SK-N-SH (cell line): ENCODE data around the gene RAPGEF2. TPM values are rescaled to one million over a fixed set of nuclear protein-coding genes. Genes with fewer than 3 reads are reported as not detected.

Experiments used
- CTCF ChIA-PET: fragments of 300-600, 350-600 bp; formaldehyde crosslinking; extraction: SDS; loops from one replicate; lab custom pipeline; 2021; lab: Yijun Ruan, JAX
- POLR2A ChIA-PET: fragments of 350-600 bp; sonication (Branson Sonifier 250); formaldehyde crosslinking; extraction: SDS; loops from one replicate; lab custom pipeline; 2020; ENCODE audit warnings: antibody characterized with exemption, inconsistent platforms; lab: Yijun Ruan, JAX
- DNase-seq: peaks from one replicate; pipeline ENCODE4 v3.0.0; 2012
- H2AFZ ChIP-seq: fragments of 200-600 bp; sonication (generic); 2 replicates; pipeline ENCODE4 v1.8.1; 2016; ENCODE audit warnings: antibody characterized with exemption, mild to moderate bottlenecking, low read depth
- H3F3A ChIP-seq: fragments of 200-600 bp; sonication (generic); replicated peaks from 2 replicates; pipeline ENCODE3; 2016; ENCODE audit warnings: antibody characterized with exemption, mild to moderate bottlenecking; ENCODE audit not compliant: insufficient read depth
- H3K27ac ChIP-seq, 2 experiments: fragments of 200-500 bp in 1 of 2; fragments of 200-600 bp in 1 of 2; sonication (Bioruptor generic) in 1 of 2; sonication (generic), shearing (Covaris generic) in 1 of 2; 2 replicates each; pipeline versions ENCODE4 v1.5.1 to v1.6.1; 2014 to 2016; ENCODE audit warnings: low read depth in 2 of 2, inconsistent platforms in 1 of 2, low read length in 1 of 2, mild to moderate bottlenecking in 1 of 2, mixed read lengths in 1 of 2
- H3K27me3 ChIP-seq: fragments of 200-600 bp; sonication (generic), shearing (Covaris generic); 2 replicates; pipeline ENCODE4 v1.6.1; 2016; ENCODE audit warnings: mixed run types; ENCODE audit not compliant: insufficient read depth
- H3K36me3 ChIP-seq, 2 experiments: fragments of 200-500 bp in 1 of 2; fragments of 200-600 bp in 1 of 2; sonication (Bioruptor generic) in 1 of 2; sonication (generic) in 1 of 2; replicated peaks in 1 of 2; 2 replicates each; pipeline versions ENCODE3 to v1.5.1; 2014 to 2016; ENCODE audit warnings: low read length in 1 of 2, mild to moderate bottlenecking in 1 of 2; ENCODE audit not compliant: insufficient read depth in 2 of 2, control insufficient read depth in 1 of 2
- H3K4me1 ChIP-seq, 2 experiments: fragments of 200-500 bp in 1 of 2; fragments of 200-600 bp in 1 of 2; sonication (Bioruptor generic) in 1 of 2; sonication (generic), shearing (Covaris generic) in 1 of 2; 2 replicates each; pipeline versions ENCODE4 v1.5.1 to v1.6.1; 2014 to 2016; ENCODE audit warnings: low read depth in 1 of 2, low read length in 1 of 2, mixed run types in 1 of 2; ENCODE audit not compliant: insufficient read depth in 2 of 2, control insufficient read depth in 1 of 2
- H3K4me2 ChIP-seq: fragments of 200-600 bp; sonication (generic), shearing (Covaris generic); 2 replicates; pipeline ENCODE4 v1.6.1; 2017; ENCODE audit warnings: mixed run types
- H3K4me3 ChIP-seq, 2 experiments: fragments of 200-500 bp in 1 of 2; fragments of 200-600 bp in 1 of 2; sonication (Bioruptor generic) in 1 of 2; sonication (generic), shearing (Covaris generic) in 1 of 2; 2 replicates each; pipeline versions ENCODE4 v1.5.1 to v1.8.1; 2014 to 2016; ENCODE audit warnings: low read depth in 2 of 2, inconsistent platforms in 1 of 2, low read length in 1 of 2, mild to moderate bottlenecking in 1 of 2, mixed read lengths in 1 of 2, moderate library complexity in 1 of 2
- H3K79me2 ChIP-seq: fragments of 200-600 bp; sonication (generic); 2 replicates; pipeline ENCODE4 v1.8.1; 2017; ENCODE audit warnings: mild to moderate bottlenecking; ENCODE audit not compliant: insufficient read depth
- H3K9ac ChIP-seq: fragments of 200-600 bp; sonication (generic); 2 replicates; pipeline ENCODE4 v1.6.1; 2017; ENCODE audit warnings: mixed run types
- H3K9me2 ChIP-seq: fragments of 200-600 bp; sonication (generic); 2 replicates; pipeline ENCODE4 v1.6.1; 2017; ENCODE audit warnings: mixed run types
- H3K9me3 ChIP-seq: fragments of 200-600 bp; sonication (generic); 2 replicates; pipeline ENCODE4 v1.6.1; 2017; ENCODE audit warnings: mixed run types, mild to moderate bottlenecking, moderate library complexity
- H4K20me1 ChIP-seq: fragments of 200-600 bp; sonication (generic); 2 replicates; pipeline ENCODE4 v1.6.1; 2017; ENCODE audit warnings: mild to moderate bottlenecking, mixed run types; ENCODE audit not compliant: insufficient read depth
- ELF1 ChIP-seq: IDR thresholded peaks from 2 replicates; pipeline ENCODE4 v1.4.0; 2012
- EP300 ChIP-seq, 2 experiments: IDR thresholded peaks; 2 replicates each; pipeline versions ENCODE4 v1.4.0 to v1.6.1; 2012; ENCODE audit warnings: borderline replicate concordance in 1 of 2, low read depth in 1 of 2, low read length in 1 of 2
- EZH2phosphoT487 ChIP-seq: fragments of 200-600 bp; sonication (generic); IDR thresholded peaks from 2 replicates; pipeline ENCODE4 v1.6.1; 2017; ENCODE audit warnings: low read depth, mixed run types, mild to moderate bottlenecking, antibody characterized with exemption, moderate library complexity, borderline replicate concordance
- FOSL2 ChIP-seq: IDR thresholded peaks from 2 replicates; pipeline ENCODE4 v1.4.0; 2012; ENCODE audit warnings: low read depth, mild to moderate bottlenecking, moderate library complexity, borderline replicate concordance
- FOXM1 ChIP-seq: IDR thresholded peaks from 2 replicates; pipeline ENCODE4 v1.4.0; 2012; ENCODE audit warnings: low read depth, mild to moderate bottlenecking
- GATA2 ChIP-seq: sonication (generic); formaldehyde crosslinking; IDR thresholded peaks from 2 replicates; pipeline ENCODE4 v1.5.0; 2020; ENCODE audit warnings: mild to moderate bottlenecking, missing genetic modification reagents
- JUND ChIP-seq: IDR thresholded peaks from 2 replicates; pipeline ENCODE4 v1.4.0; 2012
- NFIC ChIP-seq: IDR thresholded peaks from 2 replicates; pipeline ENCODE4 v1.4.0; 2012; ENCODE audit warnings: borderline replicate concordance
- PBX3 ChIP-seq: IDR thresholded peaks from 2 replicates; pipeline ENCODE4; 2012
- POLR2AphosphoS5 ChIP-seq: IDR thresholded peaks from 2 replicates; pipeline ENCODE4 v1.6.1; 2012; ENCODE audit warnings: low read depth, low read length
- RCOR1 ChIP-seq: fragments of 150-350 bp; IDR thresholded peaks from 2 replicates; pipeline ENCODE4 v1.6.1; 2017; ENCODE audit warnings: antibody characterized with exemption, low read length
- RFX5 ChIP-seq: IDR thresholded peaks from 2 replicates; pipeline ENCODE4 v1.6.1; 2012; ENCODE audit warnings: mild to moderate bottlenecking, improper control_type of control experiment, low read length
- RXRA ChIP-seq: IDR thresholded peaks from 2 replicates; pipeline ENCODE4 v1.4.0; 2012; ENCODE audit warnings: low read depth, mild to moderate bottlenecking, borderline replicate concordance
- SIN3A ChIP-seq: IDR thresholded peaks from 2 replicates; pipeline ENCODE4 v1.6.1; 2012; ENCODE audit warnings: low read depth, mild to moderate bottlenecking, low read length, moderate library complexity, borderline replicate concordance
- SMC3 ChIP-seq: IDR thresholded peaks from 2 replicates; pipeline ENCODE4 v1.6.1; 2012; ENCODE audit warnings: low read depth, low read length, improper control_type of control experiment
- TAF1 ChIP-seq: IDR thresholded peaks from 2 replicates; pipeline ENCODE4 v1.6.1; 2012; ENCODE audit warnings: low read depth, mild to moderate bottlenecking, low read length, moderate library complexity, borderline replicate concordance
- TCF12 ChIP-seq: IDR thresholded peaks from 2 replicates; pipeline ENCODE4 v1.4.0; 2012
- TEAD4 ChIP-seq: IDR thresholded peaks from 2 replicates; pipeline ENCODE4 v1.4.0; 2012; ENCODE audit warnings: mild to moderate bottlenecking, borderline replicate concordance; ENCODE audit not compliant: insufficient read depth
- USF1 ChIP-seq: IDR thresholded peaks from 2 replicates; pipeline ENCODE4 v1.4.0; 2012; ENCODE audit warnings: low read depth, borderline replicate concordance
- USF2 ChIP-seq: fragments of 150-350 bp; IDR thresholded peaks from 2 replicates; pipeline ENCODE4 v1.6.1; 2017; ENCODE audit warnings: antibody characterized with exemption, low read length, low read depth, borderline replicate concordance
- WGBS: methylation state at CpG from one replicate; pipeline ENCODE4 v1.1.6; 2017; ENCODE audit warnings: low lambda C conversion rate; 5-methylcytosine and 5-hydroxymethylcytosine counted together
- polyA plus RNA-seq, 3 experiments: library from polyadenylated mRNA; depleted of rRNA; stranded (reverse); fragments of >200 nt; gene quantifications; 2 replicates each; pipeline ENCODE4 v1.2.3, GENCODE V29; 2012

RAPGEF2 gene
- polyA plus RNA-seq, 1 of the 3 experiments (the other 2 are of a cell fraction): 19.2 TPM

- peaks cover 0 to 3% of the 10 kb centered on the region in 2 experiments; a peak in 1 of 4 replicates for H3K4me1 ChIP-seq
- no peak overlapping the region for H3K4me2 ChIP-seq
- no peak overlapping the region for H3K9ac ChIP-seq
- no peaks in the 10 kb centered on the region for H3K9me2 ChIP-seq
- H3K9me3 ChIP-seq: no peaks in the 10 kb centered on the region
- H3K36me3 ChIP-seq: peaks cover 5 to 8% of the 10 kb centered on the region in 2 experiments
- WGBS: over 99% methylated on average over 3 of the region's 3 CpGs
- H3K27ac ChIP-seq: no peak overlapping the region
- ChIA-PET POLR2A (no interaction called here), CTCF (interaction anchor here (1.0 to 7.4 kb wide), 4 partner anchors 9 to 442 kb away, joined by 3 to 47 read pairs (median 4); partner anchors contain the start of gene FNIP2)
- H3K27me3 ChIP-seq: no peaks in the 10 kb centered on the region
- no peaks in the 10 kb centered on the region for H3F3A ChIP-seq
- TF ChIP-seq JUND (no peak), TCF12 (no peak), RFX5 (no peak), EZH2phosphoT487 (no peak), GATA2 (CRISPR knock-in tag) (no peak), FOXM1 (no peak), ELF1 (no peak), USF2 (no peak), RCOR1 (no peak), FOSL2 (no peak), TAF1 (no peak), POLR2AphosphoS5 (no peak), NFIC (no peak), PBX3 (no peak), SIN3A (no peak), EP300 (IDR thresholded peaks at IDR 0.05; ENCODE audit: borderline replicate concordance in 1 of 2, low read depth in 1 of 2, low read length in 1 of 2) (no peak), RXRA (no peak), SMC3 (no peak), TEAD4 (no peak), USF1 (no peak)
- no peak for DNase-seq
- no peaks in the 10 kb centered on the region; the same call in 1 of the 2 replicates for H4K20me1 ChIP-seq
- no peak overlapping the region for H3K4me3 ChIP-seq
- H3K79me2 ChIP-seq: peaks cover 40% of the 10 kb centered on the region; the same call in 1 of the 2 replicates
- no peak overlapping the region for H2AFZ ChIP-seq
These were observed 108.1 kb downstream of the RAPGEF2 start for GRCh38 chr4:159210975-159211374.
